Erythroblast (primary cell): ENCODE results near the gene USE1.
A peak's percentile ranks its signal among the peaks of the same experiment; 100 is the strongest.

ENCODE experiments used
- DNase-seq, 2 experiments: peaks; one replicate each; lab custom pipeline; 2025; lab: John Stamatoyannopoulos, UW
- GATA1 ChIP-seq: IDR thresholded peaks from 2 replicates; pipeline ENCODE4 v1.6.1; 2011; ENCODE audit warnings: low read depth, mild to moderate bottlenecking, control low read depth, low read length, moderate library complexity
- POLR2A ChIP-seq: IDR thresholded peaks from 2 replicates; pipeline ENCODE4 v1.6.1; 2011; ENCODE audit warnings: mild to moderate bottlenecking, low read length

USE1 gene

GRCh38 chr19:17263712-17264640 lies 48.8 kb downstream of the USE1 start:
- TF ChIP-seq GATA1 (no peak), POLR2A (no peak)
- DNase-seq: no peak

- DNase-seq: no peak
- TF ChIP-seq POLR2A: no peak
- TF ChIP-seq GATA1: no peak
Observed at GRCh38 chr19:17264641-17264979, 49.5 kb downstream of the USE1 start, which contains the start of gene USHBP1. TSS of gene USHBP1 (minus strand) at chr19:17264745. CDS start at chr19:17264299, 446 bp downstream.

- no peak for DNase-seq
- TF ChIP-seq GATA1 (no peak), POLR2A (no peak)
Observed at GRCh38 chr19:17266026-17266425, 50.9 kb downstream of the USE1 start.

- TF ChIP-seq GATA1 (no peak), POLR2A (no peak)
- DNase-seq: no peak
Observed at GRCh38 chr19:17266589-17266974, 51.4 kb downstream of the USE1 start.

GRCh38 chr19:17266975-17267788 lies 52.0 kb downstream of the USE1 start, which contains the start of gene BABAM1:
TSS of gene BABAM1 (plus strand) at chr19:17267443. CDS start at chr19:17268807, 1,364 bp downstream.
- TF ChIP-seq POLR2A: peak; percentile 87
- no peak for TF ChIP-seq GATA1
- DNase-seq: peak; percentile 98 to 99

- no peak for DNase-seq
- TF ChIP-seq GATA1 (no peak), POLR2A (no peak)
Observed at GRCh38 chr19:17268754-17269153, 53.6 kb downstream of the USE1 start.
